Measurements from ENCODE around the gene TMEM92.

TMEM92 gene

GRCh38 chr17:50289991-50290702, 15.9 kb downstream of the TMEM92 start:
- no peaks in the 10 kb centered on the region for H3K27me3 ChIP-seq (ENCODE audit: insufficient read depth, poor library complexity, severe bottlenecking)
- H3K4me3 ChIP-seq (replicated peaks; ENCODE audit: insufficient read depth, low read length), result peak overlapping the region; percentile 26
- peak overlapping the region; percentile 71 for H3K27ac ChIP-seq (replicated peaks)
- DNase-seq (ENCODE audit: low read depth in 1 of 2, low spot score in 1 of 2), result peak; percentile 88 to 95
- TF ChIP-seq GABPA (IDR thresholded peaks at IDR 0.05; ENCODE audit: low read depth) (peak; percentile 61; the same call in 1 of the 2 replicates), SPI1 (IDR thresholded peaks at IDR 0.05; ENCODE audit: borderline replicate concordance, low read depth) (no peak), POLR2AphosphoS5 (IDR thresholded peaks at IDR 0.05; ENCODE audit: low read depth) (peak; percentile 68; the same call in 1 of the 2 replicates), REST (IDR thresholded peaks at IDR 0.05; ENCODE audit: insufficient replicate concordance, low read depth) (peak; percentile 15)

- TF ChIP-seq SPI1 (IDR thresholded peaks at IDR 0.05; ENCODE audit: borderline replicate concordance, low read depth) (no peak), GABPA (IDR thresholded peaks at IDR 0.05; ENCODE audit: low read depth) (no peak), CTCF (IDR thresholded peaks at IDR 0.05; ENCODE audit: insufficient read depth, low read length) (no peak), POLR2AphosphoS5 (IDR thresholded peaks at IDR 0.05; ENCODE audit: low read depth) (no peak), REST (IDR thresholded peaks at IDR 0.05; ENCODE audit: insufficient replicate concordance, low read depth) (no peak)
- H3K27me3 ChIP-seq (ENCODE audit: insufficient read depth, poor library complexity, severe bottlenecking), result no peaks in the 10 kb centered on the region
- no peak overlapping the region for H3K4me3 ChIP-seq (replicated peaks; ENCODE audit: insufficient read depth, low read length)
- peak overlapping the region; percentile 71 for H3K27ac ChIP-seq (replicated peaks)
- DNase-seq (ENCODE audit: low read depth in 1 of 2, low spot score in 1 of 2), result no peak
Observed at GRCh38 chr17:50290933-50291332, 16.7 kb downstream of the TMEM92 start.

DNA sequence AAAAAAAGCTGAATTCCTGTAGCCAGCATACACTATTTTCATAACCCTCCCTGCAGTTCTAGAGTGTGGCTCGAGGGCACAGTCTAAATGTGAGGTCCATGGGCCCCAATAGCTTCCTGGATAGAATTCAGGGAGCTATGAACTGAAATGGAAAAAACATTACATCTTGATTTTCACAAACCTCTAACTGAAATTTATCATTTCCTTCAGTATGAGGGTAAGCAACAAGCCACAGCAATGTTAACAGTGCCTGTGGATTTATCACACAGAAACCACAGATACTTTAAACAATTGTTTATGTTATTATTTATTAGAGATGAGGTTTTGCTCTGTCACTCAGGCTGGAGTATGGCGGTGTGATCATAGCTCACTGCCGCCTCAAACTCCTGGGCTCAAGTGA, 18.2 kb downstream of the TMEM92 start:
- Histone ChIP-seq H3K27ac (replicated peaks) (no peak overlapping the region), H3K27me3 (ENCODE audit: insufficient read depth, poor library complexity, severe bottlenecking) (no peaks in the 10 kb centered on the region), H3K4me3 (replicated peaks; ENCODE audit: insufficient read depth, low read length) (no peak overlapping the region)
- no peak for DNase-seq (ENCODE audit: low read depth in 1 of 2, low spot score in 1 of 2)
- TF ChIP-seq CTCF (IDR thresholded peaks at IDR 0.05; ENCODE audit: insufficient read depth, low read length), result no peak
- no peak for TF ChIP-seq SPI1 (IDR thresholded peaks at IDR 0.05; ENCODE audit: borderline replicate concordance, low read depth)
- no peak for TF ChIP-seq GABPA (IDR thresholded peaks at IDR 0.05; ENCODE audit: low read depth)
- TF ChIP-seq REST (IDR thresholded peaks at IDR 0.05; ENCODE audit: insufficient replicate concordance, low read depth), result no peak
- no peak for TF ChIP-seq POLR2AphosphoS5 (IDR thresholded peaks at IDR 0.05; ENCODE audit: low read depth)
